ENCODE results near the gene TMEM273.

GRCh38 chr10:49152663-49153062, 35.5 kb downstream of the TMEM273 start:
- TF ChIP-seq CTCF (IDR thresholded peaks at IDR 0.05) (no peak), POLR2AphosphoS5 (IDR thresholded peaks at IDR 0.05) (no peak), EP300 (IDR thresholded peaks at IDR 0.05) (no peak), POLR2A (IDR thresholded peaks at IDR 0.05; ENCODE audit: low read depth) (no peak)
